NB4 (cell line): ENCODE data around the gene DNAJC3.
A peak's percentile ranks its signal among the peaks of the same experiment; 100 is the strongest.

Experiments
- DNase-seq: peaks from one replicate; pipeline ENCODE4 v3.0.0; 2010; ENCODE audit warnings: low read depth
- H3K4me3 ChIP-seq: one replicate; pipeline ENCODE4 v1.5.1; 2011; ENCODE audit warnings: mild to moderate bottlenecking, low read depth, low read length, moderate library complexity
- MYC ChIP-seq: IDR thresholded peaks from 2 replicates; pipeline ENCODE4 v1.6.1; 2011; ENCODE audit warnings: low read depth, low read length
- POLR2A ChIP-seq: IDR thresholded peaks from 2 replicates; pipeline ENCODE4 v1.6.1; 2011; ENCODE audit warnings: mild to moderate bottlenecking; ENCODE audit not compliant: insufficient read length; ENCODE audit errors: extremely low read depth
- TF ChIP-seq, protein P1 (sequence below): IDR thresholded peaks from one replicate; pipeline ENCODE4 v1.5.1; 2012; ENCODE audit warnings: low read depth, low read length
- TF ChIP-seq, protein P2 (sequence below): IDR thresholded peaks from 2 replicates; pipeline ENCODE4 v1.6.1; 2011; ENCODE audit warnings: low read depth, low read length

DNAJC3 gene

DNA sequence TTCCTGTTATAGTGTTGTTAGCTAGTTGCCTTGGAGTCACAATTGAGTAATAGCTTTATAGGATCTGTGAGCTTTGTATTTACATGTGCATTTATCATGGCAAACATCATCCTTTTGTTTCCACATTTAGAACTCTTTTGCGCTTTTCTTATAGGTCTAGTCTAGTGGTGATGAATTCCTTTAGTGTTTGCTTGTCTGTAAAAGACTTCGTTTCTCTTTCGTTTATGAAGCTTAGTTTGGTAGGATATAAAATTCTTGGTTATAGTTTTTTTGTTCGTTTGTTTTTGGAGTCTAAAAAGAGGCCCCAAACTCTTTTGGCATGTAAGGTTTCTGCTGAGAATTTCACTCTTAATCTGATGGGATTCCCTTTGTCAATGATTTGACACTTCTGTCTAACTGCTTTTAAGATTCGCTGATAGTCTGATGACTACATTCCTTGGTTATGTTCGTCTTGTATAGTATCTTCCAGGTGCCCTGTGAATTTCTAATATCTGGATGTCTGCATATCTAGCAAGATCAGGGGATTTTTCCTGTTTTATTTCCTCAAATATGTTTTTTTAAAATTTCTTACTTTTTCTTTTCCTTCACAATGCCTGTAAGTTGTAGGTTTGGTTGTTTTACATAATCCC is 20.2 kb downstream of the DNAJC3 start:
- TF ChIP-seq POLR2A (no peak), MYC (no peak)
- TF ChIP-seq, protein P1, sequence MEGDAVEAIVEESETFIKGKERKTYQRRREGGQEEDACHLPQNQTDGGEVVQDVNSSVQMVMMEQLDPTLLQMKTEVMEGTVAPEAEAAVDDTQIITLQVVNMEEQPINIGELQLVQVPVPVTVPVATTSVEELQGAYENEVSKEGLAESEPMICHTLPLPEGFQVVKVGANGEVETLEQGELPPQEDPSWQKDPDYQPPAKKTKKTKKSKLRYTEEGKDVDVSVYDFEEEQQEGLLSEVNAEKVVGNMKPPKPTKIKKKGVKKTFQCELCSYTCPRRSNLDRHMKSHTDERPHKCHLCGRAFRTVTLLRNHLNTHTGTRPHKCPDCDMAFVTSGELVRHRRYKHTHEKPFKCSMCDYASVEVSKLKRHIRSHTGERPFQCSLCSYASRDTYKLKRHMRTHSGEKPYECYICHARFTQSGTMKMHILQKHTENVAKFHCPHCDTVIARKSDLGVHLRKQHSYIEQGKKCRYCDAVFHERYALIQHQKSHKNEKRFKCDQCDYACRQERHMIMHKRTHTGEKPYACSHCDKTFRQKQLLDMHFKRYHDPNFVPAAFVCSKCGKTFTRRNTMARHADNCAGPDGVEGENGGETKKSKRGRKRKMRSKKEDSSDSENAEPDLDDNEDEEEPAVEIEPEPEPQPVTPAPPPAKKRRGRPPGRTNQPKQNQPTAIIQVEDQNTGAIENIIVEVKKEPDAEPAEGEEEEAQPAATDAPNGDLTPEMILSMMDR, result no peak
- TF ChIP-seq, protein P2, sequence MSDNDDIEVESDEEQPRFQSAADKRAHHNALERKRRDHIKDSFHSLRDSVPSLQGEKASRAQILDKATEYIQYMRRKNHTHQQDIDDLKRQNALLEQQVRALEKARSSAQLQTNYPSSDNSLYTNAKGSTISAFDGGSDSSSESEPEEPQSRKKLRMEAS, result no peak
- no peak for DNase-seq
- no peak overlapping the region for H3K4me3 ChIP-seq

DNA sequence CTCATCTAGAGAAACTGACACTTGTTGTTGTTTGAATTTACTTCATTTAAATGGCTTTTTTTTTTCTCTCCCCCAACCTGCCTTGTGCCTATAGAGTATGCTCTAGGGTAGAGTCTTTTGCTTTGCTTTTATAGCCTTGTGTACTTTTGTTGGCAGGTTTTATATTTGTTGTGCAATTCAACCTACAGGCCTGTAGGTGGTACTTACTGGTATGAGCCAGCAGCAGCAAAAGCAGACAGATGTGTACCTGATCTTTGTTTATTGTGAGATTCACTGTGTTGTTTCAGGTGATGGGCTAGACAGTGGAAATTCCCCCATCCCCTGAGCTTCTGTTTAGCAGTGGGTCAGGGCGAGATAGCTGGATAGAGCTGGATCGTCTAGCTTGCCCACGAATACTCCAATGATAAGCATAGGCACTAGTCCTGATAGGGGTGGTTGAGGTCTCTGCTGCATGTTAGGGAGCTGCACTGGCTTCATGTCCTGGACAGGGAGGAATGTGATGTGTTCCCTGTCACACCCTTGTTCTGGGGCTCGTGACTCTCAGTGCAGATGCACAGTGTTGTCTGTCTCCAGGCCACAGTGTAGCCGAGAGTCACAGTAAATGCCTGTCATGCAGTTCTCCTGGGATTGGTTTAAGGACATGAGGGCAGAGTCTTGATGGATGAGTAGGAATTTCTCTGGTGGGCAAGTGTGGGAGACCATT is 21.3 kb downstream of the DNAJC3 start:
- no peak overlapping the region for H3K4me3 ChIP-seq
- no peak for DNase-seq
- TF ChIP-seq, protein P1, result peak; percentile 21
- TF ChIP-seq, protein P2, result no peak

DNA sequence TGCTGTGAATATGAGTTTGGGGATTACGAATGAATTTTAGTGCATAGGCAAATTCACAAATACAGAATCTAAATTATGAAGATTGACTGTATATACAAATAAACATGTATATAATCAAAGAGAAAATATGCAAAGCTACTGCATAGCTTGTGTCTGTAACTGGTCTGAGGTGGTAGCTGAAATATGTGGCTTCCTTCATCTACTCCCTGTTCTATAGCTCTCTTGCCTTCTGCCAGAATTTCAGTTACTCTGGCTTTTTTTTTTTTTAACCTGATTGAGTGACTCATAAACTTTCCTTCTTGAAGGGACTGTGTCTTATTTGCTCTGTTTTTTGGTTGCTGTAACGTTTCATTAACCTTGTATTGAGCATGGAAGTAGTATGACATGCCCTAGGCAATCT is 26.6 kb downstream of the DNAJC3 start:
- DNase-seq, result no peak
- TF ChIP-seq, protein P1, result no peak
- TF ChIP-seq, protein P2, result no peak
- TF ChIP-seq MYC, result no peak
- no peak for TF ChIP-seq POLR2A
- no peak overlapping the region for H3K4me3 ChIP-seq

DNA sequence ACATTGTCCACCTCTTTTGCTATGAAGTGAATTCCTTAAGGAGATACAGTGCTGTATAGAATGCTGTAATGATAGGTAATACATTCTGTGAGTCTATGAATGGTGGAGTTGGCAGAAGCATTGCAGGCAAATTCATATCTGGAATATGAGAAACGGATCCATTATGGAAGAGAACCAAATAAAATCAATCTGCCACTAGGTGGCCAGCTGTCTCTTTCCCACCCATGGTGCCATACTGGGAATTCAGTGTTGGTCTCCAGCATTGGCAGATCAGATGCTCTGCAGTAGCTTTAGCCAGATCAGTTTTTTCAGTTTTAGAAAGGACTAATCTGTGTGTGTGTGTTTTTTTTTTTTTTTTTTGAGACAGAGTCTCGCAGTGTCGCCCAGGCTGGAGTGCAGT is 27.6 kb downstream of the DNAJC3 start:
- DNase-seq, result no peak
- no peak overlapping the region for H3K4me3 ChIP-seq
- TF ChIP-seq, protein P2, result no peak
- TF ChIP-seq, protein P1, result peak; percentile 32
- TF ChIP-seq POLR2A (no peak), MYC (no peak)

DNA sequence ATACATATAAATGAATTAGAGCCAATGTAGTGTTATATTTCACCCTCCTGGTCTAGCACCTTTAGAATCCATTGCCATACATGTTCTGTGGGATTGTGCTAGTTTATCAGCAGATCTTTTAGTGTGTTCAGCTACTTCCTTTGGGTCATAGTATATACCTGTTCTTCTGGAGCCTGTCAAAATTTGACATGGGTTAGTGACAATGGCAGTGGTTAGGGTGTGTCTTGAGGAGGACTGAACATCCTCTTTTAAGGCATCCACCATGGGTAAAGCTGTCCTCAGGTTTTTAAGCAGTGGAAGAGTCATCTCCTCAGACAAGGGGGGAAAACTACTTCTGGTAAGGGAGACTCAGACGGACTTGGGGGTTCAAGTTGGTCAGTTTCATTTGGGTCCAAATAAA is 29.4 kb downstream of the DNAJC3 start:
- H3K4me3 ChIP-seq, result no peak overlapping the region
- TF ChIP-seq, protein P1, result no peak
- TF ChIP-seq POLR2A, result no peak
- TF ChIP-seq, protein P2, result no peak
- TF ChIP-seq MYC, result no peak
- DNase-seq, result no peak
